MCF 10A (cell line): ENCODE data around the gene INSR. TPM values are rescaled to one million over a fixed set of nuclear protein-coding genes. Genes with fewer than 3 reads are reported as not detected.

Source experiments
- BruUV-seq: library from RNA; stranded (reverse); fragments of 400-500 nt; replicated peaks from 2 replicates; lab custom pipeline; 2021; lab: Mats Ljungman, UMichigan
- CTCF ChIA-PET: fragments of 300-600 bp; sonication (Branson Sonifier 250); formaldehyde crosslinking; extraction: SDS; loops from one replicate; lab custom pipeline; 2021; ENCODE audit warnings: antibody characterized with exemption, inconsistent platforms; lab: Yijun Ruan, JAX
- POLR2A ChIA-PET: fragments of 300-600, 350-650 bp; sonication (Branson Sonifier 250); formaldehyde crosslinking; extraction: SDS; loops from one replicate; lab custom pipeline; 2020; ENCODE audit warnings: antibody characterized with exemption, inconsistent platforms; lab: Yijun Ruan, JAX
- DNase-seq: peaks from one replicate; pipeline ENCODE4 v3.0.0-alpha.2; 2018; ENCODE audit not compliant: unreplicated experiment
- H3K27ac Mint-ChIP-seq: one replicate; pipeline ENCODE4 v1.8.0; 2022; ENCODE audit warnings: mild to moderate bottlenecking, low read depth, mixed read lengths; ENCODE audit not compliant: unreplicated experiment
- H3K27me3 Mint-ChIP-seq: one replicate; pipeline ENCODE4 v1.8.0; 2022; ENCODE audit warnings: mixed read lengths; ENCODE audit not compliant: insufficient read depth, unreplicated experiment
- H3K36me3 Mint-ChIP-seq: one replicate; pipeline ENCODE4 v1.8.0; 2022; ENCODE audit warnings: mild to moderate bottlenecking, moderate library complexity, mixed read lengths; ENCODE audit not compliant: insufficient read depth, unreplicated experiment
- H3K4me1 Mint-ChIP-seq: one replicate; pipeline ENCODE4 v1.8.0; 2022; ENCODE audit warnings: mixed read lengths; ENCODE audit not compliant: insufficient read depth, unreplicated experiment
- H3K4me3 Mint-ChIP-seq: one replicate; pipeline ENCODE4 v1.8.0; 2022; ENCODE audit warnings: mild to moderate bottlenecking, moderate library complexity, mixed read lengths; ENCODE audit not compliant: unreplicated experiment
- H3K9me3 Mint-ChIP-seq: one replicate; pipeline ENCODE4 v1.8.0; 2022; ENCODE audit warnings: mixed read lengths; ENCODE audit not compliant: unreplicated experiment
- CTCF ChIP-seq: fragments of 200-600 bp; IDR thresholded peaks from one replicate; pipeline ENCODE4 v1.8.0; 2022; ENCODE audit warnings: antibody characterized with exemption, mild to moderate bottlenecking; ENCODE audit not compliant: unreplicated experiment
- intact Hi-C: fragments of 100-400 bp; cut with micrococcal nuclease; formaldehyde crosslinking; loops from 2 replicates; pipeline ENCODE4 v1.14.1; 2022
- total RNA-seq: library from RNA; stranded (reverse); gene quantifications from 2 replicates; pipeline ENCODE4 v1.2.3, GENCODE V29; 2022

The INSR gene
- total RNA-seq, 1 experiment from 2014 or later: 8.8 TPM

GRCh38 chr19:7258840-7259395 is 35.3 kb downstream of the INSR start:
- Mint-ChIP-seq H3K27me3 (no peaks in the 10 kb centered on the region), H3K4me3 (no peak overlapping the region), H3K36me3 (peaks cover 12% of the 10 kb centered on the region), H3K9me3 (no peaks in the 10 kb centered on the region), H3K27ac (no peak overlapping the region), H3K4me1 (peaks cover 9% of the 10 kb centered on the region)
- CTCF ChIA-PET: interaction anchor here (0.6 kb wide), 1 partner anchor 1682 kb away, joined by 5 read pairs; no protein-coding TSS in a partner anchor
- intact Hi-C loops: no loop called here
- POLR2A ChIA-PET: interaction anchor here (0.6 kb wide), 1 partner anchor 13 kb away, joined by 3 read pairs; no protein-coding TSS in a partner anchor
- TF ChIP-seq CTCF: no peak
- no TSS peak for BruUV-seq
- no peak for DNase-seq

GRCh38 chr19:7258041-7258839 is 36.0 kb downstream of the INSR start:
- no peak for DNase-seq
- ChIA-PET CTCF (no interaction called here), POLR2A (interaction anchor here (1.5 to 2.1 kb wide), 2 partner anchors 7 to 36 kb away, joined by 3 to 4 read pairs; partner anchors contain the start of gene INSR)
- H3K36me3 Mint-ChIP-seq: peaks cover 12% of the 10 kb centered on the region
- H3K4me1 Mint-ChIP-seq: peaks cover 9% of the 10 kb centered on the region
- H3K27me3 Mint-ChIP-seq: no peaks in the 10 kb centered on the region
- BruUV-seq: no TSS peak
- H3K27ac Mint-ChIP-seq: no peak overlapping the region
- no peak overlapping the region for H3K4me3 Mint-ChIP-seq
- intact Hi-C loops: no loop called here
- no peak for TF ChIP-seq CTCF
- no peaks in the 10 kb centered on the region for H3K9me3 Mint-ChIP-seq

- Mint-ChIP-seq H3K4me1 (peaks cover 9% of the 10 kb centered on the region), H3K9me3 (no peaks in the 10 kb centered on the region), H3K27ac (no peak overlapping the region), H3K27me3 (no peaks in the 10 kb centered on the region), H3K4me3 (peak overlapping the region; percentile 44), H3K36me3 (peaks cover 12% of the 10 kb centered on the region)
- ChIA-PET CTCF (interaction anchor here (0.6 kb wide), 1 partner anchor 534 kb away, joined by 3 read pairs; no protein-coding TSS in a partner anchor), POLR2A (interaction anchor here (1.5 to 2.1 kb wide), 2 partner anchors 8 to 37 kb away, joined by 3 to 4 read pairs; partner anchors contain the start of gene INSR)
- no TSS peak for BruUV-seq
- DNase-seq: peak; percentile 49
- intact Hi-C loops: no loop called here
- no peak for TF ChIP-seq CTCF
Measured at GRCh38 chr19:7257148-7258040, 36.8 kb downstream of the INSR start.
